Fibroblast of mammary gland (primary cell): ENCODE measurements around the gene AOC1.

Source experiments
- DNase-seq: peaks from one replicate; pipeline ENCODE4 v3.0.0-alpha.2; 2010; ENCODE audit warnings: low read depth
- H3K4me3 ChIP-seq: 2 replicates; pipeline ENCODE4 v1.5.1; 2011; ENCODE audit warnings: low read depth, mild to moderate bottlenecking, low read length, moderate library complexity; ENCODE audit not compliant: control insufficient read depth
- TF ChIP-seq, protein P1 (sequence below): conservative IDR thresholded peaks from 2 replicates; pipeline ENCODE4 v1.5.1; 2011; ENCODE audit warnings: low read depth, low read length, inconsistent platforms; ENCODE audit not compliant: control insufficient read depth, insufficient read depth

Gene AOC1

DNA sequence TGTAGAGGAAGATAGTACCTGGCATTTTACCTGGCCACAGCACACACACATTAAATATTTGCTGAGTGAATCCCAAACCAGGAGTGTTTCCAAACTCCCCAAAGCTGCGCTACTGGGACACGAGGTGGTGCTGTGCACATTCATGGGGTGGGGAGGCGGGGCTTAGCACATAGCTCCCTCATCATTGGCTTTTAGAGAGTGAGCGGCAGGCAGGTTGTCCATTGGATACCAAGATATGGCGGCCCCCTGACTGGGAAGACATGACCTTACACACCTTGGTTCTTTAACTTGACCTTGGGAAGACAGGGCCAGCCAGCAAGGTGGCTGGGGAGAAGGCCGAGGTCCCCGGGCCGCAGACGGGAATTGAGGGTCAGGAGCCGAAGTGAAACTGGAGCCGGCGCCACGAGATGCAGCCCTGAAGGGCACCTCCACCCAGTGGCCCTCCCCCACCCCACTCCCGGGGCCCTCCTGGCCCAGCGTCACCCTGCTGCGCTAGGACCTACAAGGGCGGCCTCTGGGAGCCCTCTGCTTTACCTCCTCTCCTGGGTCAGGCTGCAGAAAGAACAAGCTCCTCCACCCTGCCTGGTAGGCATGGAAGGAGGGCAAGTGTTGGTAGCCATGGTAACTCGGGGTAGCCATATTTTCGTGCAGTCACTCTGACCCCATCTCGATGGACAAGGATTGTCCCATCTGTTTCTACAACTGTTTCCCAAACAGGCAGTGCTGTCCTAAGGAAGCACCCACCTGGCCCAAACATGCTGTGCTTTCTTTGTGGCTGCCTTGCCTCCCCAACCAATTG lies 27.7 kb upstream of the AOC1 start:
- TF ChIP-seq, protein P1, sequence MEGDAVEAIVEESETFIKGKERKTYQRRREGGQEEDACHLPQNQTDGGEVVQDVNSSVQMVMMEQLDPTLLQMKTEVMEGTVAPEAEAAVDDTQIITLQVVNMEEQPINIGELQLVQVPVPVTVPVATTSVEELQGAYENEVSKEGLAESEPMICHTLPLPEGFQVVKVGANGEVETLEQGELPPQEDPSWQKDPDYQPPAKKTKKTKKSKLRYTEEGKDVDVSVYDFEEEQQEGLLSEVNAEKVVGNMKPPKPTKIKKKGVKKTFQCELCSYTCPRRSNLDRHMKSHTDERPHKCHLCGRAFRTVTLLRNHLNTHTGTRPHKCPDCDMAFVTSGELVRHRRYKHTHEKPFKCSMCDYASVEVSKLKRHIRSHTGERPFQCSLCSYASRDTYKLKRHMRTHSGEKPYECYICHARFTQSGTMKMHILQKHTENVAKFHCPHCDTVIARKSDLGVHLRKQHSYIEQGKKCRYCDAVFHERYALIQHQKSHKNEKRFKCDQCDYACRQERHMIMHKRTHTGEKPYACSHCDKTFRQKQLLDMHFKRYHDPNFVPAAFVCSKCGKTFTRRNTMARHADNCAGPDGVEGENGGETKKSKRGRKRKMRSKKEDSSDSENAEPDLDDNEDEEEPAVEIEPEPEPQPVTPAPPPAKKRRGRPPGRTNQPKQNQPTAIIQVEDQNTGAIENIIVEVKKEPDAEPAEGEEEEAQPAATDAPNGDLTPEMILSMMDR = no peak
- no peak overlapping the region for H3K4me3 ChIP-seq
- DNase-seq = no peak

GRCh38 chr7:150826061-150826849 lies 26.1 kb upstream of the AOC1 start:
- TF ChIP-seq, protein P1 = no peak
- no peak overlapping the region for H3K4me3 ChIP-seq
- DNase-seq = no peak

- TF ChIP-seq, protein P1 = no peak
- no peak overlapping the region for H3K4me3 ChIP-seq
- DNase-seq = no peak
Observed at GRCh38 chr7:150828384-150828783, 23.9 kb upstream of the AOC1 start.

DNA sequence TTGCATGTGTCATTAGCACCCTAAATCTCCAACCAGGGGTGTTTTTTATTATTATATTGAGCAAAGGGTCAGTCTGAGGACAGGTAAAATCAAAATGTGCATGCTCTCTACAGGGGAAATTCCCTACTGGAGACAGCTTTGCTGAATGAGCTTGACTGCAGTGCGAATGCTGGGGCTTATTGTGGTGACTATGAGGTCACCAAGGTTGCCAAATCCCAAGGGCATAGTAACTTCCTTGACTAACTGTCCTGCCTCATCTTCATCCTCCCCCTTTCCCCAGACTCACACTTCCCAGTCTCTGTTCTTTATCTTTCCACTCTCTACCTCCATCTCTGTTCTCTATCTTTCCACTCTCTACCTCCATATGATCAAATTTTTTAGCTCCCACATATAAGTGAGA lies 22.9 kb upstream of the AOC1 start:
- TF ChIP-seq, protein P1 = no peak
- peak; percentile 29 for DNase-seq
- H3K4me3 ChIP-seq = no peak overlapping the region

DNA sequence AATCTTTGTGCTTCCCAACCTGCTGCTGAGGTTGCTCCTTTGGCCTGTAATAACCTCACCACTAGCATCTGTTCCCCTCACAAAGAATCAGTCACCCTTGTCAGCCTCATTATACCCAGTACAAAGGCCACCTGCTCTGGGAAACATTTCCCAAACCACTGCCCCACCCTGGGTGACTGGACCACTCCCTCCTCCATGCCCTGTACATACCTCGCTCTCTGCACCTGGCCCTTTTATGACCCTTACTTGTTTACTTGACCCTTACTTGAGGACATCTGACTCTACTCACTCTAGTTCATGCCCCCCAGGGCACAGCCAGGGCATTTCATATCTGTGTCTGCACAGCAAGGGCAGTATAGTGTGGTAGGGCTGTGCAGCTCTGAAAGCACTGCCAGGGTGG lies 21.4 kb upstream of the AOC1 start:
- TF ChIP-seq, protein P1 = no peak
- no peak for DNase-seq
- no peak overlapping the region for H3K4me3 ChIP-seq

- no peak for DNase-seq
- TF ChIP-seq, protein P1 = no peak
- no peak overlapping the region for H3K4me3 ChIP-seq
Observed at GRCh38 chr7:150831851-150832250, 20.5 kb upstream of the AOC1 start.
